Erythroblast (primary cell): ENCODE data around the gene NEK5.

Experiments used
- DNase-seq, 2 experiments: peaks; one replicate each; lab custom pipeline; 2025; lab: John Stamatoyannopoulos, UW
- GATA1 ChIP-seq: IDR thresholded peaks from 2 replicates; pipeline ENCODE4 v1.6.1; 2011; ENCODE audit warnings: low read depth, mild to moderate bottlenecking, control low read depth, low read length, moderate library complexity
- POLR2A ChIP-seq: IDR thresholded peaks from 2 replicates; pipeline ENCODE4 v1.6.1; 2011; ENCODE audit warnings: mild to moderate bottlenecking, low read length

The NEK5 gene

DNA sequence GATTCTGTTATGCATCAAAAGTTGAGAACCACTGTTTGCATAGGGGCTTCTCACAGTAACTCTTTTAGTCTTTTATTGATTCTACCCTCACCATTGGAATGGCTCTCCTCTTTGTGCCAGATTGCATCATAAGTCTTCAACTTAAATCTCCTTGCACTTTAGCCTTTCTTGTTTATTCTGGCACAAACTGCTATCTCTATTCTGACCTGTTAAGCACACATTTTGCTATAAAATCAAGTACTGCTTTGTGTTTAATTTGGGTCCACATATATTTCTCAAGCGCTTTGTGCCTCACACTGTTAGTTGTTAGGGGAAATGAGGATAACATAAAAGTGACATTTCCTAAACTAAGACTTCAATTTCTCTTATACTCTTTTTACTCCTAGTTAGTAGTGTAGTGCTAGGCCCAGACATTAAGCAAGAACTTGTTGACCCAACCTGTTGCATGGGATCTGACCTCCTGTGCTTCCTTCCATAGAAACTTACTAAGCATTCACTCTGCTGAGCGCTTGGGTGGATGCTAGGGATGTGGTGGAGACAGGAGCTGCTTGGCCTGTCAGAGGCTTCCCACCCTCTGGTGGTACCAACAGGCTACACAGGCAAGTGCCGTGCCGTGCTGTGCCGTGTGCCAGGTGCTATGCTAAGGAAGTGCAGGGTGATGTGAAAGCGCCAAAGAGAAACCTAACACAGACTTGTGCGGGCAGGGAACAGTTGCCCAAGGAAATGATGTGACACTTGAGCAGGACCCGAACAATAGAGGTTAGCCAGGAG lies 103.2 kb downstream of the NEK5 start:
- DNase-seq: no peak
- TF ChIP-seq GATA1: no peak
- no peak for TF ChIP-seq POLR2A

DNA sequence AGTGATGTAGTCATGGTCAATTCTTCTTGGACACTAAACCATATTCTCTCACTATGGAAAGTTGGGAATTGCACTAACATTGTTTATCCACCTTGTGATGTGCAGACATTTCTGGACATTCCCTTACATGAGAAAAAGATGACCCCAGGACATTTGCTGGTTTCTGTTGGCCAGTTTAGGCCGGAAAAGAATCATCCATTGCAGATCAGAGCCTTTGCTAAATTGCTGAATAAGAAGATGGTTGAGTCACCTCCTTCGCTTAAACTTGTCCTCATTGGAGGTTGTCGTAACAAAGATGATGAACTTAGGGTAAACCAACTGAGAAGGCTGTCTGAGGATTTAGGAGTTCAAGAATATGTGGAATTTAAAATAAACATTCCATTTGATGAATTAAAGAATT lies 104.4 kb downstream of the NEK5 start, which contains the start of gene UTP14C:
TSS of gene UTP14C (plus strand) at position 211 of the 400 bp plus-strand sequence. CDS start 4,114 bp downstream, outside the sequence.
- TF ChIP-seq POLR2A (no peak), GATA1 (no peak)
- DNase-seq: no peak

DNA sequence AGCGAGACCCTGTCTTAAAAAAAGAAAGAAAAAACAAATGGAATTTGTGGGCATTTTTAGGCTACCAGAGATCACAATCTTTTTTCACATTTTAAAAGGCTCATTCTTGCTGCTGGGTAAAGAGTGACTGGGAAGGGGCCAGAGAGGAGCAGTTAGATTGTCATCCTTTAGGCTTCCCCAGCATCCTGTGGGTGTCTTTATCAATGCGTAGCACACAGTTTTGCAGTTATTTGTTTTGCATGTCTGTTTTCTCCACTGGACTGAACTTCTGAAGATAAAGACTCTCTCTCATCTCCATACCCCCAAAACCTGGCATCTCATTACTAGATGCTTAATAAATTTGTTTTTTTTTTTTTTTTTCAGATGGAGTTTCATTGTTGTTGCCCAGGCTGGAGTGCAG lies 106.5 kb downstream of the NEK5 start:
- DNase-seq: peak; percentile 52 to 75
- no peak for TF ChIP-seq POLR2A
- no peak for TF ChIP-seq GATA1

DNA sequence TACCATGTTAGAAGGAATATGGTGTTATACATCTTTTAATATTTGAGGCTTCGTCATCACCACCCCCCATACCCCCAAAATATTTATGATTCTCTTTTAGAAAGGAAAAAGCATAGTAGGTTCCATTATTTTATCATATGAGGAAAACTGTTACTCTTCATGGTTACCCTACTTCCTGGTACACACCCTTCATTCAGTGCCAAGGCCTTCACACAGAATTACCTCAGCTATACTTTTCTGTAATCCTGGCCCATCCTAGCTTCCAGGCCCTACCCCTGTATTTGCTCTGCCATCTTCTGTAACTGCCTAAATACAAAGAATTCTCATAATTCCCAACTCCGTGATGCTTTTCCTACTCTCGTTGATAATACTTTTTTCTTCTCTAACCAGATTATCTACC lies 108.7 kb downstream of the NEK5 start:
- TF ChIP-seq POLR2A (no peak), GATA1 (no peak)
- DNase-seq: no peak

DNA sequence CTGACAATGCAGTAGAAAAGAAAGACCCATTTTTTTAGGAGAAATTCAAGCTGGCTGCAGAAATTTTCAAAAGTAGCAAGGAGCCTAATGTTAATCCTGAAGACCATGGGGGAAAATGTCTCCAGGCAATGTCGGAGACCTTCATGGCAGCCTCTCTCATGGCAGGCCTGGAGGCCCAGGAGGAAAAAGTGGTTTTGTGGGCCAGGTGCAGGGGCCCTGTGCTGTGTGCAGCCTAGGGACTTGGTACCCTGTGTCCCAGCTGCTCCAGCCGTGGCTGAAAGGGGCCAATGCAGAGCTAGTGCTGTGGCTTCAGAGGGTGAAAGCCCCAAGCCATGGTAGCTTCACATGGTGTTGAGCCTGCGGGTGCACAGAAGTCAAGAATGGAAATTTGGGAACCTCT lies 112.6 kb downstream of the NEK5 start:
- TF ChIP-seq POLR2A (no peak), GATA1 (no peak)
- DNase-seq: no peak

DNA sequence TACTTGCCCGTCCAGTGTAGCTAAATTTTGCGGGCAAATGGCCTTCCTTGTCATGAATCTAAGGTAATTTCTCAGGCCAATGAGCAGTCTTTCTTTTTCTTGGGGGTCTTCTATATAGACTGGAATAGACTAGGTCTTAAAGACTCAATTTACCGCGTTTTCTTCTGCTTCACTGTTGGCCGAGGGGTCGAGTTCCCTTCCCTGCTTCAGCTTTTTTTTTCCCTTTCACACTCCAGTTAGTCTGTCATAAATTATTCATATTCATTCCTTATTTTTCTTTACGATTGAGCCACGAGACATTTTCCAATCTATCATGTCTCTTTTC lies 116.4 kb downstream of the NEK5 start:
- DNase-seq: no peak
- no peak for TF ChIP-seq GATA1
- TF ChIP-seq POLR2A: peak; percentile 53

DNA sequence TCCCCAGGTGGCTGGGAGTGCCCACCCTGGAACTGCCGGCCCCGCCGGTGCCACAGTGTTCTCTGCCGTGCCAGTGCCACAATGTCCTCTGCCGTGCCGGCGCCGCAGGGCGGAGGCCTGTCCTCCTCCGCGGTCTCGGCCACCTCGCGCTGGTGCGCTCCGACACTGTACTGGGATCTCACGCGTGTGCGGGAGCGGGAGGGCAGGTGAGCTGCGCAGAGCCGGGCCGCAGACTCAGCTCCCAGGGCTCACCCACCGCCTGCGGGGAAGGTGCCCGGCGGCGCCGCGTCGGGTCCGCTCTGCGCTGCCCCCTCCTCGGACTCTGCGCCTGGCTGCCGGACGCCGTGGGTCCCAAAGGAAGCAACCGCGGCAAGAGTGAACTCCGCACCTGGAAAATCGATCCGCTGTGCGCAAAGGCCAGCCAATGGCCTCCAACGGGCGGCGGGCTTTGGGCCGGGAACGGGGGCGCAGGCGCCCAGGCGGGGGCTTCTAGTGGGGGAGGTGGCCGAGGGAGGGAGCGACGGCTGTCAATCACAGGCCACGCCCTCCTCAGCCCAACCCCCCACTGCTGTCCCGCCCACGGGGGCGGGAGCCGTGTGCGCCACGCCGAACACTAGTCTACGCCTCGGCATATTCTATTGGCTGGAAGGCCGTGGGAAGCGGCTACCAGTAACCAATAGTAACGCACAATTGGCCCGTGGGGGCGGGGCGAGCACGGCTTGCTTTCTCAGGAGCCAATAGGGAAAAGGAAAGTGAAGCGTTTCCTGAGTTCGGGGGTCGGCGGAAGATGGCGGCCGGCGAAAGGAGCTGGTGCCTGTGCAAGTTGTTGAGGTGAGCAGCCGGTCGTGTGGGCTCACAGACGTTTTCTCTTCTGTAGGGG lies 117.0 kb downstream of the NEK5 start, which contains the start of gene ALG11:
TSS of gene ALG11 (plus strand) at position 767 of the 880 bp plus-strand sequence. CDS start at position 788, 21 bp downstream.
- TF ChIP-seq GATA1: no peak
- TF ChIP-seq POLR2A: peak; percentile 89
- DNase-seq: peak; percentile 98 to 99

DNA sequence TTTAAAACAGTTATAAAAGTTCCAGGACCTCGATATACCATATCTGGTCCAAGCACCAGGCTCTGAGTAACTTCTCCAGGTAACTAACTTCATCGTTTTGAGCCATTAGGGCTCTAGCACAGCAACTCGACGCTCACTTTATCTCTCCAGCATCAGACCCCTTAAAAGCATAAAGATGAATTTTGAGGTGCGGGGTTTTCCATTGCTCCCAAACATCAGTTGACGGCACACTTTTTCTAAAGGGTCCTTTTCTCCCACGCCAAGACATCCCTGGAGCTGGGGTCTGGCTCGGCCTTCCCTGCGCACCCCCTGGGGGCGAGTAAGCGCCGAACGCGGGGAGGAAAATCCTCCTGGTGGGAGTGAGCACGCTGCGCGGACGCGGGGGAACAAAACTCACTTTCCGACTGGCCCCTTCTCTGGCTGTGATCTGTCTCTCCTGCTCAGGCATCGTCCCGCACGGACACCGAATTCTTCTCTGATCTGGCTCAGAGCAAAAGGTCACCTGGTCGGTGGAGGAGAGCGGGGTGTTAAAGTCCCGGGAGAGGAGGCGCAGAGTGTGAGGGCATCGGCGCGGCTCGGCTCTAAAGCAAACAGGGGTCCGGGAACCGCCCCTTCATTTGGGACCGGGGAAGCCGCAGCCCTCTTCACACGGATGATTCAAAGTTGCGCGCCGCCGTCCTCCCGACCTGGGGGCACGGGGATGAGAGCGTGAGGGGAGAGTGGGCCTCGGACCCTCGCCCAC lies 117.8 kb downstream of the NEK5 start, which contains the start of gene ATP7B:
TSS of gene ATP7B (minus strand) at position 561 of the 742 bp plus-strand sequence. CDS start at position 448, 113 bp downstream.
- TF ChIP-seq POLR2A: no peak
- TF ChIP-seq GATA1: no peak
- DNase-seq: peak; percentile 47 to 65

DNA sequence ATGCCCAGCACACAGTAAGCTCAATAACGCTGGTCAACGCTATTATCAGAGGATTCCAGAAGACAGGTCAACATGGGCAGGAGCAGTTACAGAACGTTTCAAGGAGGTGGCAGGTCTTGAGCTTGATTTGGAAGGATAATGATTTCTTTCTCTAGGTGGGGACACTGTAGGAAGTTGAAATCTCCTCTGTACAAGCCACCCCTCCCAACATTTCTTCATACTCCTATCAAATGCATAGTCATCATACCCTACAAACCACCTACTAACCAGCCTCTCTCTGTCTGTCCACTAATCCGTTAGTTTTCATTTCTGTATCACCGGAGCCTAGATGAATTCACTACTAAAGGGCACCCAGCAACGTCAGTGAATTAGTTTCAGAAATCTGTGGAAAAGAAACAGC lies 118.9 kb downstream of the NEK5 start:
- peak; percentile 16 to 34 for DNase-seq

DNA sequence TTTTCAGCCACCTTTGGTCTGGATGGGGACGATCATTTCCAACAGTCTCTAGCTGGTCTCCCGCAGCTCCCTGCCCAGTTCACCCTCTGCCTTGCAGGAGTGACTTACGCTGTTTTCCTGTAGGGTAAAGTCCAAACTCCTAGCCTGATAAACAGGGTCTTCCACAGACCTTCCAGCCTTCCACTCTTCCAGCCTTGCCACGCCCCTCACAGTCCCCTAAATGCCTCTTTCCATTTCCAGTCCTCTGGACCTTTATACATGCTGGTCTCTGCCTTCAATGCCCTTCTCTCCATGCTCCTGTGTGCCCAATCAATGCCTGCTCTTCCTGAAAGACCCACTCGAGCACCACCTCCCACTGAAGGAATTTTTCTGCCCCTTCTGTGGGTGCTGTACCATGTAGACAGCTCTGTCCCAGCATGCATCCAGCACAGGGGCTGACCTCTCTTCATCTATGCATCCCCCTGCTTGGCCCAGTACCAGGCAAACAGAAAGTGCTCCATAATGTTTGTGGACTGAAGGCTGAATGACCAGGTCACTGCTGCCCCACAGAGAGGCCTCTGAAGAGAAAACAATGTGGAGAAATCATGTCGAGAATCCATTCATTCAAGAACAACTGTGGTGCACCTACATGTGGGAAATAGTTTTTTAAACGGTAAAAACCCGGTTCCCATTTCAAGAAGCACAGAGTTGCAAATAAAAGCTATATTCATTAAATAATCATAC lies 122.2 kb downstream of the NEK5 start:
- DNase-seq: no peak
- TF ChIP-seq GATA1: no peak
- no peak for TF ChIP-seq POLR2A

More for the DNA sequence above, 118.9 kb downstream of the NEK5 start:
- TF ChIP-seq GATA1 (no peak), POLR2A (peak; percentile 34)

DNA sequence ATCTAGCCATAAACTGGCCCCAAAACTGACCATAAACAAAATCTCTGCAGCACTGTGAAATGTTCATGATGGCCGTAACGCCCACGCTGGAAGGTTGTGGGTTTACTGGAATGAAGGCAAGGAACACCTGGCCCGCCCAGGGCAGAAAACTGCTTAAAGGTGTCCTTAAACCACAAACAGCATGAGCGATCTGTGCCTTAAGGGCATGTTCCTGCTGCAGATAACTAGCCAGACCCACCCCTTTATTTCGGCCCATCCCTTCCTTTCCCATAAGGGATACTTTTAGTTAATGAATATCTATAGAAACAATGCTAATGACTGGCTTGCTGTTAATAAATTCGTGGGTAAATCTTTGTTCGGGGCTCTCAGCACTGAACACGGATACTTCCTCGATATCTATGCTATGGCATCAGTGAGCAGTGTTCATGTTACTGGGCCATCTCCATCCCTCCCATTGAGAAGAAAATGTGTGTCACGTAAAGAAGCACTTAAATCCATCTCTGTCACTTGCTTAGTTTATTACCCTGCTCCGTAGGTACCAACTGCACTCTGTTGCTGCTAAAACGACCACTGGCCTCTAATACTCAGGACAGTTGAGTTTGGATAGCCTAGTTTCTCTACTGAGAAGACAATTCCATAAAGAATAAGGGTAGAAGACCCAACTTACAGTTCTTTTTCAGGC lies 122.9 kb downstream of the NEK5 start:
- no peak for TF ChIP-seq POLR2A
- no peak for DNase-seq

DNA sequence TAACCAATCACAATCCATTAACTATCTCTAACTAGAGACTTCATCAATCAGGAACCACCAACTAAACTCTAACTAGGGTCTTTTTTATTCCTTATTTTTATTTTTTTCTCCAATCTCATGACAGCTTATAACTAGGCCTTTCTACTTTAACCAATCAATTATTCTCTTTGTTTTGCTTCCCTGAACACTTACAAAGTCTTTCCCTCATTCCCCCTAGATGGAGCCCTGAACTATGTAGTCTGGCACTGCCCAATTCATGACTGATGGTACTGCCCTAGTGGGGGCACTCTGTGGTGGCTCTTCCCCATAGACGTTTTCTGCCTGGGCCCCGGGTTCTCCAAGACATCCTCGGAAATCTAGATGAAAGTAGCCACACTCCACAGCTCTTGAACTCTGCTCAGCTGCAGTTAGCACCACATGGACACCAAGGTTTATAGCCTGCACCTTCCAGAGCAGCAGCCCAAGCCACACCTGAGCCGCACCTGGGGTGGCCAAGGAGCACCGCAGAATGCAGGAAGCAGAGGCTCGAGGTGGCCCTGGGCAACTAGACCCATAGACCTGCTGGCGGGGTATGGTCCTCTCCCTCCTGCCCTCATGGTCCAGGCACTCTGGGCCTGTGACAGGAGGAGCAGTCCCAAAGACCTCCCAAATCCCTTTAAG lies 124.2 kb downstream of the NEK5 start:
- no peak for DNase-seq
- TF ChIP-seq POLR2A (no peak), GATA1 (no peak)
